ENCODE measurements around the gene DHX34. TPM values are rescaled to one million over a fixed set of nuclear protein-coding genes. Genes with fewer than 3 reads are reported as not detected.

The DHX34 gene
- polyA plus RNA-seq, 3 donors: 3.4 to 34.4 (median 3.8) TPM

DNA sequence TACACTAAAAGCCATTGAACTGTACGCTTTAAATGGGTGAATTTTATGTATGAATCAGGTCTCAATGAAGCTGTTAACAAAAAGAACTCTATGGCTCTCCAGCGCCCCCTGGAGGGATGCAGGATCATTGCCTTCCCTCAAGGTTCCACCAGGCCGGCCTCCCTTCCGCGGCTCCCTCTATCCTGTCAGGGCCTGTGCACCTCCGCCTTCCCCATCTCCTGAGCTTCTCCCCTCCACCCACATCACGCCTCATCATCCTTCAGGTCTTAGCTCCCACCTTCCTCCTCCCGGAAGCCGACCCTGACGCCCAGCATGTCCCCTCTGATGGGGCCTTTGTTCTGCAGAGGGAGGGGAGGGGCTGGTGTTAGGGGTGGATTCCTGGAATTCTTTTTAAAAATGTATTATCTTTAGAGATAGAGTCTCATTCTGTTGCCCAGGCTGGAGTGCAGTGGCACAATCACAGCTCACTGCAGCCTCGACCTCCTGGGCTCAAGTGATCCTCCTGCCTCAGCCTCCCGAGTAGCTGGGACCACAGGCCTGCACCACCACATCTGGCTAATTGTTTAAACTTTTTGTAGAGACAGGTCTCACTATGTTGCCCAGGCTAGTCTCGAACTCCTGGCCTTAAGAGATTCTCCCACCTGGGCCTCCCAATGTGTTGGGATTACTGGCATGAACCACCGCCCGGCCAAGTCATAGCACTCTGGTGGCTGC lies 42.6 kb downstream of the DHX34 start:
- peak; percentile 79 to 90 (median 85) for DNase-seq
- Mint-ChIP-seq H3K9me3 (peaks cover 0 to 3% (median 0%) of the 10 kb centered on the region in 7 donors), H3K27ac (peak overlapping the region; percentile 100), H3K27me3 (ENCODE audit: low read depth in 3 of 3) (peaks cover 16 to 24% (median 19%) of the 10 kb centered on the region in 3 donors), H3K4me1 (peaks cover 44% of the 10 kb centered on the region), H3K36me3 (no peaks in the 10 kb centered on the region), H3K4me3 (peak overlapping the region; percentile 2 to 31)
- no peaks in the 10 kb centered on the region for H4K20me1 ChIP-seq (ENCODE audit: insufficient read depth, low read length)
- no peak overlapping the region for H3K4me3 ChIP-seq (replicated peaks in 1 of 3; ENCODE audit: low read depth in 2 of 3, low read length in 3 of 3)
- peak overlapping the region in 1 of 2 donors; percentile 100 for H3K27ac ChIP-seq (ENCODE audit: low read depth in 1 of 2, low read length in 2 of 2)
- H2AFZ ChIP-seq (ENCODE audit: insufficient read depth, low read depth, low read length, poor library complexity, severe bottlenecking): no peak overlapping the region
- no peak overlapping the region for H3K9ac ChIP-seq (ENCODE audit: insufficient read depth, low read length, poor library complexity, severe bottlenecking)
- H3K9me3 ChIP-seq (replicated peaks in 1 of 2; ENCODE audit: control insufficient read depth in 1 of 2, insufficient read depth in 1 of 2, low read length in 2 of 2): no peaks in the 10 kb centered on the region
- intact Hi-C loops (cut with micrococcal nuclease): loop anchor here (1.0 to 5.0 kb wide), 5 partner anchors 36 to 107 kb away; partner anchors contain the start of gene DHX34 (in 1 of the 2)
- H3K79me2 ChIP-seq (ENCODE audit: insufficient read depth, low read length): no peaks in the 10 kb centered on the region
- peak overlapping the region; percentile 26 for H3K4me2 ChIP-seq (replicated peaks; ENCODE audit: extremely low read depth, low read length, poor library complexity, severe bottlenecking)
- WGBS (ENCODE audit: insufficient coverage): 54% methylated on average over 7 of the region's 15 CpGs
- H3K27me3 ChIP-seq (ENCODE audit: control insufficient read depth in 2 of 2, insufficient read depth in 2 of 2, low read length in 2 of 2): peaks cover 0 to 3% of the 10 kb centered on the region in 2 donors
- H3K36me3 ChIP-seq (replicated peaks in 1 of 2; ENCODE audit: control insufficient read depth in 1 of 2, insufficient read depth in 2 of 2, low read length in 2 of 2): no peaks in the 10 kb centered on the region
- TF ChIP-seq, protein P1, sequence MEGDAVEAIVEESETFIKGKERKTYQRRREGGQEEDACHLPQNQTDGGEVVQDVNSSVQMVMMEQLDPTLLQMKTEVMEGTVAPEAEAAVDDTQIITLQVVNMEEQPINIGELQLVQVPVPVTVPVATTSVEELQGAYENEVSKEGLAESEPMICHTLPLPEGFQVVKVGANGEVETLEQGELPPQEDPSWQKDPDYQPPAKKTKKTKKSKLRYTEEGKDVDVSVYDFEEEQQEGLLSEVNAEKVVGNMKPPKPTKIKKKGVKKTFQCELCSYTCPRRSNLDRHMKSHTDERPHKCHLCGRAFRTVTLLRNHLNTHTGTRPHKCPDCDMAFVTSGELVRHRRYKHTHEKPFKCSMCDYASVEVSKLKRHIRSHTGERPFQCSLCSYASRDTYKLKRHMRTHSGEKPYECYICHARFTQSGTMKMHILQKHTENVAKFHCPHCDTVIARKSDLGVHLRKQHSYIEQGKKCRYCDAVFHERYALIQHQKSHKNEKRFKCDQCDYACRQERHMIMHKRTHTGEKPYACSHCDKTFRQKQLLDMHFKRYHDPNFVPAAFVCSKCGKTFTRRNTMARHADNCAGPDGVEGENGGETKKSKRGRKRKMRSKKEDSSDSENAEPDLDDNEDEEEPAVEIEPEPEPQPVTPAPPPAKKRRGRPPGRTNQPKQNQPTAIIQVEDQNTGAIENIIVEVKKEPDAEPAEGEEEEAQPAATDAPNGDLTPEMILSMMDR (IDR thresholded peaks at IDR 0.05): peak; percentile 91
- H3K4me1 ChIP-seq (ENCODE audit: control insufficient read depth in 1 of 2, insufficient read depth in 2 of 2, low read length in 2 of 2): peaks cover 43 to 46% of the 10 kb centered on the region in 2 donors

DNA sequence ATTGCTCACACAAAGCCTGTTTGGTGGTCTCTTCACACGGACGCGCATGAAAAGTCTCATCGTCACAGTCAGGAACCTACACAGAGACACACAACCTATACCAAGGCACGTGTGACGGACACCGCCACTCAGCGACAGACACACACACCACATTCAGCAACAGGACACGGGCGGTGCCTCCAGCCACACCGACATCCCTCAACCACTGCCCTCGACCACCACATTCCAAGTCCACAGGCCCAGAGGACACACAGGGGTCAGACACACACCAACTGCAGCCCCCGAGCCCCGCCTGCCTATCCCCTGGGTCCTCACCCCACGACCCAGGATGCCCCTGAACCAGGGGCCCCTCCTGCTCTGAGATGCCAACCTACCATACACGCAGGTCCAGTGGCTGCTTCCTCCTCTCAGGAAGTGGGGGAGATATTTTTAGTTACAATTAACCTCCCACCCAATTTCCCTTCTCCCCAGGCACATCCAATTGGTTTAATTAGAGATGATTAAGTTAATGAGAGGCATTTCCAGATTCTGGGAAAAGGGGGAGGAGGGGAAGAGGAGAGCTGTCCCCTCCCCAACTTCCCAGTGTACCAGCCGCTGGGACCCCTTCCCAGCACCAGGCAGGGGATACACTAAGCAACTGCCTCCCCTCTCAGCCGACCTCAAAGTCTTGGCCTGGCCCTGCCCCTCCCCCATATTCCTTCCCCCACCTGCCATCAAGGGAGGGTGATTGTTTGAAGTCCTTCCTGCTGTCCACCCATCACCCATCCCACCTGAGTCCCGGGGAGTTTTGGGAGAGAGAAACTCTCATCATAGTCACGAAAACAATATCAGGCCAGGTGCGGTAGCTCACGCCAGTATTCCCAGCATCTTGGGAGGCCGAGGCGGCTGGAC lies 49.8 kb downstream of the DHX34 start:
- Histone ChIP-seq H3K9ac (ENCODE audit: insufficient read depth, low read length, poor library complexity, severe bottlenecking) (no peak overlapping the region), H4K20me1 (ENCODE audit: insufficient read depth, low read length) (no peaks in the 10 kb centered on the region), H3K27me3 (ENCODE audit: control insufficient read depth in 2 of 2, insufficient read depth in 2 of 2, low read length in 2 of 2) (peaks cover 0 to 3% of the 10 kb centered on the region in 2 donors), H3K36me3 (replicated peaks in 1 of 2; ENCODE audit: control insufficient read depth in 1 of 2, insufficient read depth in 2 of 2, low read length in 2 of 2) (no peaks in the 10 kb centered on the region), H3K4me2 (replicated peaks; ENCODE audit: extremely low read depth, low read length, poor library complexity, severe bottlenecking) (no peak overlapping the region), H2AFZ (ENCODE audit: insufficient read depth, low read depth, low read length, poor library complexity, severe bottlenecking) (no peak overlapping the region), H3K4me1 (ENCODE audit: control insufficient read depth in 1 of 2, insufficient read depth in 2 of 2, low read length in 2 of 2) (no peaks in the 10 kb centered on the region), H3K79me2 (ENCODE audit: insufficient read depth, low read length) (no peaks in the 10 kb centered on the region), H3K9me3 (replicated peaks in 1 of 2; ENCODE audit: control insufficient read depth in 1 of 2, insufficient read depth in 1 of 2, low read length in 2 of 2) (no peaks in the 10 kb centered on the region), H3K4me3 (replicated peaks in 1 of 3; ENCODE audit: low read depth in 2 of 3, low read length in 3 of 3) (no peak overlapping the region), H3K27ac (ENCODE audit: low read depth in 1 of 2, low read length in 2 of 2) (no peak overlapping the region)
- peaks cover 20 to 26% (median 24%) of the 10 kb centered on the region in 3 donors for H3K27me3 Mint-ChIP-seq (ENCODE audit: low read depth in 3 of 3)
- H3K36me3 Mint-ChIP-seq: no peaks in the 10 kb centered on the region
- intact Hi-C loops (cut with micrococcal nuclease): no loop called here
- WGBS (ENCODE audit: insufficient coverage): 92% methylated on average over 11 of the region's 24 CpGs
- peak overlapping the region in 1 of 2 donors; percentile 21 for H3K4me3 Mint-ChIP-seq
- DNase-seq: no peak
- no peak overlapping the region for H3K27ac Mint-ChIP-seq
- TF ChIP-seq, protein P1 (IDR thresholded peaks at IDR 0.05): no peak
- no peaks in the 10 kb centered on the region for H3K4me1 Mint-ChIP-seq
- H3K9me3 Mint-ChIP-seq: no peaks in the 10 kb centered on the region
